Suppressor macrophage (primary cell): ENCODE measurements around the gene MAD1L1.
"Not testable (repeated sequence)": the region's sequence is repeated elsewhere in the genome, so short reads cannot be mapped to it uniquely, and the experiment has no call there.

ENCODE experiments used
- DNase-seq, 4 experiments: peaks; one replicate each; pipeline ENCODE4 v3.0.0-alpha.2; 2020 to 2022

Gene MAD1L1

GRCh38 chr7:1847260-1848001, 385.3 kb downstream of the MAD1L1 start:
- no peak for DNase-seq

DNA sequence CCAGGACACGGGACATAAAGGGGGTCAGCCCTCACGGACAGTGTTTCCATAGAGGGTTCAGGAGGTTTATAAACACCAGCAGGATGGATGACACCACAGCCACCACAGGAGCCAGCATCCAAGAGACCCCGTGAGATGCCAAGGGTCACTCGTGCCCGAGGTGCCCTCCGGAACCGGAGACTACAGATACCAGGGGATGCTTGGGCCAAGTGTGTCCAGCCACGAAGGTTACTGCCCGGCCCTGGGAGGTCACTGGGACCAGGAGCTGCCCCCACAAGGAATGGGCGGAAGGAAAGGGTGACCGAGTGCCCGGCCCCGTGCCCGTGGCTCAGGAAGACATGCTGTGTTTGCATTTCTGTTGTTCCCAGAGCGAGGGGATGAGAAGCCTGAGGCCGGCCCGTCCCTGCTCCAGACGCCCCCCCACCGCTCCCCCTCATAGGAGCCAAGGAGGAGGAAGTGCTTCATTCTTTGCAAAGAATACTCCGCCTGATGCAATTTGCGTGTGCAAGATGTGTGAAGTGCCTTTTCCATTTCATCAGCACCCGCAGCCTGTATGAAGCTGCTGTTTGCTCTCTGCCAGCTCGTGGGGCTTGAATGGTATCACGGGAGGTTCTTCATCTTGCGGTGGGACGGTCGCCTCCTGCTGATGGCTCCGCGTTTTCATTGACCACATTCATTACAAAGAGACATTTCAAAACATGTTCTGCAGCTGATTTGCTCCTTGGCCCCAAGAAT, 386.2 kb downstream of the MAD1L1 start:
- no peak for DNase-seq

DNA sequence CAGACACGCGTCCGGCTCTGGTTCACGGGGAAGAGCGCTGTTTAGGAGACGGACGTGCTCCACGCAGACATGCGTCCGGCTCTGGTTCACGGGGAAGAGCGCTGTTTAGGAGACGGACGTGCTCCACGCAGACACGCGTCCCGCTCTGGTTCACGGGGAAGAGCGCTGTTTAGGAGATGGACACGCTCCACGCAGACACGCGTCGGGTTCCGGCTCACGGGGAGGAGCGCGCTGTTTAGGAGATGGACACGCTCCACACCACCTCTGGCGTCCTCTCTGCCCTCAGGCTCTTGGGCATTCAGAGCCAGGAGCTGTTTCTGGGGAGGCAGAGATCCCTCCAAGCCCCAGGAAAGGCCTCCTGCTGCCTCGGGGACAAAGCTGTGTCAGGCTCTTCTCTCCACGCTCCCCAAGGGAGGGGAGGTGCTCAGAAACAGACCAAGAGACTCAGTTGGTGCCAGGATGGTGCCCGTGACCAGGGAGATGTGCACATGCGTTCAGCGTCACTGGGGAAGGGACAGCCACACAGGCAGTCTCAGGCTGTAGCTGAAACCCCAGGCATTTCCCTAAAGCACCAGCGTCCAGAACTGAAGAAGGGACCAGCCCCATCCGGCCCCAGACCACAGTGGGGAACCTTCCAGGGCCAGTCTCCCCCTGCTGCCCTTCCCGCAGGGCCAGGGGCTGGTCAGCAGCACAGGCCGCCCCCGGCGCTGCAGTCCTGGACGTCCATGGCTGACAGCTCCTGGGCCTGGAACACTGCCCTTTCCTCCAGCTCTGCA, 387.0 kb downstream of the MAD1L1 start:
- no peak for DNase-seq

DNA sequence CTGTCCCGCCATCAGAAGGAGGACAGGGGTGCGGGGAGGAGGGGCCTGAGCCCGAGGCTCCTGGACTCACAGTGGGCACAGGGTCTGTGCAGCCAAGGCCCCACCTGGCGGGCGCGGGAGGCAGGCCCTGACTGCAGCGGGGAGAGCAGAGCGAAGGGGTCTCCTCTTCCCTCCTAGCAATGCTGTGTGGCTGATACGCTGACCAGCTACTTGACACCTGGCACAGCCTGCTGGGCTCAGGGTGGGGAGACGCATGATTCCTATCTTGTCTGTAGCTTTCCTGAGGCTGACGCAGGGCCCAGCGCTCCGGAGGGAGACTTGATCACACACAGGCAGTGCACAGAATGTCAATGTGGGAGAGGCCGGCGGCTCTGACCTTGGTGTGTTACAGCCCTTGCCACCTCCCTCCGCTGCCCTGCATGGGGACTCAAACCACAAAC, 387.8 kb downstream of the MAD1L1 start:
- no peak for DNase-seq

GRCh38 chr7:1844336-1844950, 388.3 kb downstream of the MAD1L1 start:
- DNase-seq: no peak

DNA sequence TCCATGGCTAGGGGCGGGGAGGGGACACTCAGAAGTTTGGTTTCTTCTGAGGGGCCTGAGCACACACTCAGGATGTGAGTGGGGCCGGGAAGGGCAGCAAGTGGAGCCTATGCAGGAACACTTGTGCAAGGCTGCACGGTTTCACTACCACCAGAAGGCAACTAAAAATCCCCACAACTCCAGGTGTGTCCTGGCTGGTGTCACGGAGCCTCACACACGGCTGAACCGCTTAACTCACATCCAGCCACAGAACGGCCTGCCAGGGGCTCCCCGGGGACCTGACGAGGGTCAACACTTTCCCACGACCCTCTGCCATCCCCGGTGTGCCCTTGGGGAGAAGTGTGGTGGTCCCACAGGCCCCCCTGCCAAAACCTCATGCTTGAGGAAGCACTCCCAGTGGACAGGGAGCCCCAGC, 388.8 kb downstream of the MAD1L1 start:
- no peak for DNase-seq

DNA sequence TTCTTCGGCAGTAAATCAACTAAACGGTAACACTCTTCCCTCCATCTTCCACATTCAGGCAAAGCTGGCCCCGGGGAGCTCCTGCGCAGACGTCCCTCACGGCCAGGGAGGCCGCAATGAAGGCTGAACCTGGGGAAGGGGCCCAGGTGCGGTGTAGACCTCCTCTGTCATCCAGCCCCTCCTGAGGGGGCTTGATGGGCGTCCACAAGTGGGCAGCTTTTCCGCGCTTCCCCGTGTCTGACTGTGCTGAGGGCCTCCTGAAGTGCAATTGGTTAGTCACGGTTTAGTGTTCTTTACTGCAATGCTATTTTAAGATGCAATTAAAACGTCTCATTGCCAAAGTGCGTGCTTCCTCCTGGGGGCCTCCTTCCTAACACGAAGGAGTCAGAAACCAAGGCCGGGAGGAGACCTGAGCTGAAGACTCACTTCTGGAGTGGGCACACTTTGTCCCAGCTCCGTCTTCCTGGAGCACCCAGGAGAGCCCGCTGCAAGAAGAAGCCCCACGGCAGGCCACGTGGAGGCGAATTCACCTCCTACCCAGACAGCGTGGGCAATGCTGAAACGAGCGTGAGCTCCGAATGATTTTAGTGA, 389.4 kb downstream of the MAD1L1 start:
- peak in 1 of 4 experiments; percentile 11 for DNase-seq

DNA sequence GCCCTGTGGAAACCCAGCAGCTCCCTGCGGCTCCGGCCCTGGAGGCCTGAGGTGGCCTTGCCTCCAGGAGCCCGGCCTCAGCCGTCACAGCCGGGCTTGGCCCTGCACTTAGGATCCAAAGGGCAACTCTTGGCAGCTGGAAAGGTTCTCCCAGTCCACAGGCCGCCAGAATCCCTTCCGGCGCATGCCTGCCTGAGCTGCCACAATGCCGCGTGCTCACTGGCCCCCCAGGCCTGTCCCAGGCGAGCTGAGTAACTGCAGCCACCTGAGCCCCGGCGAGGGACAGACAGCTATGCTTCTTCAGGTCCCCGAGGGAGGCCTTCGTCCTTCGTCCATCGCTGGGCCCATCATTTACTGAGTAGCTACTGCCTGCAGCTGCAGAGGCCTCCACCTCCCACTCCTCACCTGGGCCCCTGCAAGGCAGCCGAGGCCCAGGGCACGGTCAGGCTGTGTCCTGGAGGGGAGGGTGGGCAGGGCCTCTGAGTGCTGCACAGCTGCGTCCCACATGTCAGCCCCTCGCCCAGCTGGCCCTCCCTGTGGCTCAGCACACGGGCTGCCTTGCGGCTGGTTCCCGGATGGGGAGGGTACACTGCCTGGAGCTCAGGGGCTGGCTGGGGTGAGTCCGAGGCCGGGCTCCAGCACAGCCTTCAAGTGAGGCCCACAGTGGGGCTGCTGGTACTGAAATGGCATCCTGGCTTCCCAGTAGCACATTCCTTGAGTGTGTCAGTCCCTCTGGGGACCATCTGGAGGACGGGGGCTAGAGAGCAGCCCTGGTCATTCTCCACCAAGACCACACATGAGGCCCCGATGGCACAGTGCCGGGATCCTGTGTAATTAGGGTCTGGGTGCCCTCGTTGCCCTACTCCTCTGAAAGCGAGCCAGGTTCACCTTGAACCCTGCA, 390.2 kb downstream of the MAD1L1 start:
- no peak for DNase-seq

DNA sequence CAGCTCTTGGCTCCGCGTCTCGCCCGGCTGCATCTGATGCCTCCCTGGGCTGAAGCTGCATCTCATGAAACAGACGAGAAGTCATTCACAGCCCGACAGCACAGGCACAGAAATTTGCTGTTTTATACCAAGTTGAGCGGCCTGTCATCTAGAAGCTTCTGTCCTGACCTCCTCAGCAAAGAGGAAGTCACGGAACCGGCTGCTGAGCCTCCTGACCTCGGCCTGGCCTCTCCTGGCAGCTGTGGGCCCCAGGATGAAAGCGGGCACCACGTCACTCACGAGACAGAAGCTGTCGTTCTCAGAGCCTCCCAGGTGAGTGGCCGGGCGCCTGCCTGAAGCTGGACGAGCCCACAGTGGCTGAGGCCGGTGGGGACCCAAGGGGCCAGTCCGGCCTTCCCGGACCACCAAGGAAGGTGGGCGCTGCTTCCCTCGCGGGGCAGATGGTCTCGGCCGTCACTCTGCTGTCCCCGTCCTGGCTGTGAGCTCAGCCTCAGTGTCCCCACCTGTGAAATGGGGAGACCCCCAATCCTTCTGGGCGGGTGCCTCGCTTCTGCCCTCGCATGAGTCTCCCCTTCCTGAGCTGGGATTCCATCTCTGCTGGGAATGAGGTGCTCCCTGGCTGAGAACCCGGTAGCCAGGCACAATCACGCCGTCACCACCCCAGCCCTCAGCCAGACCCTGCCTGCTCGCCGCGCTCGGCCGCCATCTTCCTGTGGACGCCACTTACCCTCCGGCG, 391.3 kb downstream of the MAD1L1 start:
- DNase-seq: peak in 1 of 4 experiments; percentile 43

DNA sequence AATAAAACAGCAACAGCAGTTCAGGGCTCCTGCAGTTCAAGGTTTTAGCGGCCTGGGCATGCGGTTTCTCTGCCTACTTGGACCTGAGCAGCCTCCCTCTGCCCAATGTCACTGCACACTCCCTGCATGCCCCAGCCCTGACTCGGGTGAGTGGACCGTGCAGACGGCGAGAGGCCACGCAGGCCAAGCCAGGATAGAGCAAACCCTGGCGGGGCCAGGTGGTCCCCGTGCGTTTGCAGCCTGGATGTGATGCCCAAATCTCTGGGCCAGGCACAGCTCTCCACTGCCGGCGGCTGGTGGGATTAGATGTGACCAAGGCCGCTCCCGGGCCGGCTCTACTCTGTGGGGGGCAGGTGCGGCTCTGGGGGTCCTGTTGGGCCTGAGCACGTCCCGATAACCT, 392.0 kb downstream of the MAD1L1 start:
- DNase-seq: not testable (repeated sequence)

GRCh38 chr7:1839701-1840100, 393.0 kb downstream of the MAD1L1 start:
- DNase-seq: no peak

GRCh38 chr7:1838911-1839531, 393.7 kb downstream of the MAD1L1 start:
- not testable (repeated sequence) for DNase-seq

DNA sequence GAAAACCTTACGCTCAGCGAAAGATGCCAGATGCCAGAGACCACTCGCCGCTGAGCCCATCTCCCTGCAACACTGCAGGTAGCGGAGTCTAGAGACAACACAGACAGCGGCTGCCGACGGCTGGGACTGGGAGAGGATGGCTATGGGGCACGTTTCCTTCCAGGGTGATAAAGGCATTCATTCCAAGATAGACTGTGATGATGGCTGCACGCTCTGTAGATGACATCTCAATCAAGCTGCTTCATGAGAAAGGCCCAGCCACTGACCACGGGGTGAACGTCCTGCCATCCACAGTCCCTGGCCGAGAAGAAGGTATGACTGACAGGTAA, 394.2 kb downstream of the MAD1L1 start:
- not testable (repeated sequence) for DNase-seq

- not testable (repeated sequence) for DNase-seq
Observed at GRCh38 chr7:1837696-1838543, 394.8 kb downstream of the MAD1L1 start.

DNA sequence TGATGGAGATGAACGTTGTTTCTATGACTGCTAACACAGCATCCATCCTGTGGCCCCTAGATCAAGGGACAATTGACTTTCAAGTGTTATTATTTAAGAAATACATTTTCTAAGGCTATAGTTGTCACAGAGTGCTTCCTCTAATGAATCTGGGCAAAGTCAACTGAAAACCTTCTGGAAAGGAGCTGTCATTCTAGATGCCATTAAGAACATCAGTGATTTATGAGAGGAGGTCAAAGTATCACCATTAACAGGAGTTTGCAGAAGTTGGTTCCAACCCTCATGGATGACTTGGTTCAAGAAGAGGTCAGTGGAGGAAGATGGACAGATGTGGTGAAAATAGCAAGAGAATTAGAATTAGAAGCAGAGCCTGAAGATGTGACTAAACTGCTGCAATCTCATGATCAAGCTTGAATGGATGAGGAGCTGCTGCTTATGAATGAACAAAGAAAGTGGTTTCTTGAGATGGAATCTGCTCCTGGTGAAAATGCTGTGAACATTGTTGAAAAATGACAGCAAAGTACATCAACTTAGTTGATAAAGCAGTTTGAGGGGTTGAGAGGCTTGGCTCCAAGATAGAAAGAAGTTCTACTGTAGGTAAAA, 400.7 kb downstream of the MAD1L1 start:
- DNase-seq: peak in 1 of 4 experiments; percentile 13

DNA sequence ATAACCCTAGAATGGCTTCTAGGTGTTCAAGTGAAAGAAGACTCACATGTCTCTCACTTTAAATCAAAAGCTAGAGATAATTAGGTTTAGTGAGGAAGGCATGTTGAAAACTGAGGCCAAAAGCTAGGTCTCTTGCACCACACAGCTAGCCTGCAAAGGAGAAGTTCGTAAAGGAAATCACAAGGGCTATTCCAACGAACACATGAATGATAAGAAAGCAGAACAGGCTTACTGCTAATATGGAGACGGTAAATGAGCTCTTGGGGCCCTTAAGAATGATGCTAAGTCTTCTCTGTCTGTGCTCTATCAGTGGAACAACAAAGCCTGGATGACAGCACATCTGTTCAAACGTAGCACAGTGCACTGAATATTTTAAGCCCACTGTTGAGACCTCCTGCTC, 401.3 kb downstream of the MAD1L1 start:
- DNase-seq: peak in 2 of 4 experiments; percentile 54 to 63

GRCh38 chr7:1829668-1830067, 403.1 kb downstream of the MAD1L1 start:
- not testable (repeated sequence) for DNase-seq

- no peak for DNase-seq
Observed at GRCh38 chr7:1829111-1829510, 403.6 kb downstream of the MAD1L1 start.

GRCh38 chr7:1828170-1828569, 404.6 kb downstream of the MAD1L1 start:
- not testable (repeated sequence) for DNase-seq
